ENCODE measurements around the gene SEC24B. TPM values are rescaled to one million over a fixed set of nuclear protein-coding genes. Genes with fewer than 3 reads are reported as not detected.

The SEC24B gene
- total RNA-seq, 1 donor from 2014 or later: 16.8 TPM

DNA sequence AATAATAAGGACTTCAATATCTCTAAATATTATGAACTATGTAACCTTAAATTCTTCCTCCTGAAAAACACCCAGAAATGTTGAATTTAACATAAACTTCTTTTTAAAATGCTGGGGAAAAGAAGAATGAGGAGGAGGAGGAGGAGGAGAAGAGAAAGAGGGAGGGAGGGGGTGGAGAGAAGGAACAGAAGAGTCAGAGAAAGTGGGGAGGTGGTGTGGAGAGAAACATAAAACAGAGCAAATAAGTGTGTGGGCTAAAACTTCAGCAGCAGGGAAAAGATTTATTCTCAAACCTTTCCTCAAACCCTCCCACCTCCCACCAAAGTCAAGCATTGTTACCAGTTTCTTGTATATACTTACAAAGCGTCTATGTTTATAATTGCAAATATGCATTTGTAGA is 34.7 kb upstream of the SEC24B start:
- no peak for DNase-seq (ENCODE audit: low read depth)
- TF ChIP-seq, protein P1, sequence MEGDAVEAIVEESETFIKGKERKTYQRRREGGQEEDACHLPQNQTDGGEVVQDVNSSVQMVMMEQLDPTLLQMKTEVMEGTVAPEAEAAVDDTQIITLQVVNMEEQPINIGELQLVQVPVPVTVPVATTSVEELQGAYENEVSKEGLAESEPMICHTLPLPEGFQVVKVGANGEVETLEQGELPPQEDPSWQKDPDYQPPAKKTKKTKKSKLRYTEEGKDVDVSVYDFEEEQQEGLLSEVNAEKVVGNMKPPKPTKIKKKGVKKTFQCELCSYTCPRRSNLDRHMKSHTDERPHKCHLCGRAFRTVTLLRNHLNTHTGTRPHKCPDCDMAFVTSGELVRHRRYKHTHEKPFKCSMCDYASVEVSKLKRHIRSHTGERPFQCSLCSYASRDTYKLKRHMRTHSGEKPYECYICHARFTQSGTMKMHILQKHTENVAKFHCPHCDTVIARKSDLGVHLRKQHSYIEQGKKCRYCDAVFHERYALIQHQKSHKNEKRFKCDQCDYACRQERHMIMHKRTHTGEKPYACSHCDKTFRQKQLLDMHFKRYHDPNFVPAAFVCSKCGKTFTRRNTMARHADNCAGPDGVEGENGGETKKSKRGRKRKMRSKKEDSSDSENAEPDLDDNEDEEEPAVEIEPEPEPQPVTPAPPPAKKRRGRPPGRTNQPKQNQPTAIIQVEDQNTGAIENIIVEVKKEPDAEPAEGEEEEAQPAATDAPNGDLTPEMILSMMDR (conservative IDR thresholded peaks at IDR 0.05; ENCODE audit: low read depth, low read length): no peak
- no peak overlapping the region for H3K4me3 ChIP-seq (ENCODE audit: low read depth, low read length)

DNA sequence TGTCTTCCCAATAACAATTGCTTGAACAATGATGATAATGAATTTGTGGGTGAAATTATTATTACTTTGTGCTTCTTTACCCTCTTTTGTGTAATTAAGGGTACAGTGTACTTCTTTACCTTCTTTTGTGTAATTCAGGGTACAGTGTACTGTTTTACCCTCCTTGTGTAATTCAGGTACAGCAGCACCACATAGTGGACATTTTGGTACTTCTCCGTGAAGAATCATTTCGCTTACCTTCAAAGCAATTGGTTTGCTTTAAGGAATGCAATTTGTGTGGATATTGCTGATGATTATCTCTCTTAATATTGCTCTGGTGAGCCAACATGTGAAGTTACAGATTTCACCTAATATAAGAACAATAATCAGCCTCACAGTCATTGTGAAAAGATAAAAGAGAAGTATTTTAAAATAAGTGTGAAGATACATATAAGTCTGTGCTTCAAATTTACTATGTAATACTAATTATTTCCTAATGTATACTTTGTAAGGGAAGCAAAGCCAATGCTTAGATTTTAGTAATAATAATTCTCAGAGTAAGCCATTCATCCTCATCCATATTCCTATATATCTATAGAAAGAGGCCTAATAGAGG is 27.2 kb upstream of the SEC24B start:
- peak; percentile 26 for DNase-seq (ENCODE audit: low read depth)
- H3K4me3 ChIP-seq (ENCODE audit: low read depth, low read length): no peak overlapping the region
- TF ChIP-seq, protein P1 (conservative IDR thresholded peaks at IDR 0.05; ENCODE audit: low read depth, low read length): peak; percentile 82

DNA sequence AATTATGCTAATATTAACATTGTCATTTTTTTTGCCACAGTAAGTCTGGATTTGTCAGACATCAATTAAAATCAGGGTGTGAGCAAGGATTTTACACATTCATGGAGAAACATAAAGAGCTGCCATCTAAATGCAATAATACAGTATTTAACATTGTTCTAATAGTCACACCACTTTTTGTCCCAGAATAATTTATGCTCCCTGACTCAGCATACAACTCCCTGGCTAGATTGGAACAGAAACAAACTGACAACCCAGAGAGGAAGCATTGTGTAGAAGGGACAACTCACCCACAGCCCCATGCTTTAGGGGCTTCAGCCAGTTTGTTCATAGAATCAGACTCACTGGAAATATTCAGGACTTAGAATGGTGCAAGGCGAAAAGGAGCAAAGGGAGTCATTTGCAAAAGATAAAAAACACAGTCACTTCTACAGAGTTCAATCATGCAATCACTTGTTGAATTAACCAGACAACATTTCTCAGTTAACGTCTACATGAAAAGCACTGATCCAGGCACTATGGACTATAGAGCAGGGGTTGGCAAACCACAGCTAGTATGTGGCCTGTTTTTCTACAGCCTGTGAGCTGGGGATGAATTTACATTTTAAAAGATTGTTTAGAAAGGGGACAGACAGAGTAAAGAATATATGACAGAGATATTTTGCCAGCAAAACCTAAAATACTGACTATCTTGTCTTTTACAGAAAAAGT is 26.4 kb upstream of the SEC24B start:
- TF ChIP-seq, protein P1 (conservative IDR thresholded peaks at IDR 0.05; ENCODE audit: low read depth, low read length): no peak
- H3K4me3 ChIP-seq (ENCODE audit: low read depth, low read length): no peak overlapping the region
- no peak for DNase-seq (ENCODE audit: low read depth)

DNA sequence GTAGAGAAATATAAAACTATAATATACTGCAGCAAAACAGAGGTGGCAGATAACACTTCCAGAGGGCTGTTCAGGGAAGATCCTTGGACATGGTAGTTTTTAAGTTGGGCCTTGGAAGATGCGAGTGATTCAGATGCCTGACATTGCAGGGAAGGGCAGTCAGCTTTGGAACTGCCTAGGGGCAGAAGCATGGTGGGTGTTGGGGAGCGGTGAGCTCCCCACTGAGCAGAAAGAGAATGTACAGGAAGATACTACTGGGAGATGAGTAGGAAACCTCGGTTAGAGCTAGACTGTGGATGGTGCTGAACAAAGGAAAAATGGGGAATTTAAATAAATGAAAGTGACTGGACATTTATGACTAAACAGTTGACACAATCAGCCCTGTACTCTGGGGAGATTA is 24.9 kb upstream of the SEC24B start:
- TF ChIP-seq, protein P1 (conservative IDR thresholded peaks at IDR 0.05; ENCODE audit: low read depth, low read length): no peak
- DNase-seq (ENCODE audit: low read depth): no peak
- no peak overlapping the region for H3K4me3 ChIP-seq (ENCODE audit: low read depth, low read length)

DNA sequence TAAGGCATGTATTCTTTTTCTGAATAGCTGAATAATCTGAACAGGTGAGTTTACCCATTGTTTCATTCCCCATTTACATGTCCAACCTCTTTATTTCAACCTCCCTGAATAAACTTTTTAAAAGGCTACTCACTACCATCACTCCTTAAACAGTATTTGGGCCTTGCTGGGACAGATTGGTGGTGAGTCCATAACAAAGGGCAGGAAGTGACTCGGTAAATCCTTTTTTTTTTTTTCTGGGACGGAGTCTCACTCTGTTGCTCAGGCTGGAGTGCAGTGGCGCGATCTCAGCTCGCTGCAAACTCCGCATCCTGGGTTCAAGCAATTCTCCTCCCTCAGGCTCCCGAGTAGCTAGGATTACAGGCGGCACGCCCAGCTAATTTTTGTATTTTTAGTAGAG is 23.4 kb upstream of the SEC24B start:
- H3K4me3 ChIP-seq (ENCODE audit: low read depth, low read length): no peak overlapping the region
- no peak for DNase-seq (ENCODE audit: low read depth)
- TF ChIP-seq, protein P1 (conservative IDR thresholded peaks at IDR 0.05; ENCODE audit: low read depth, low read length): no peak

DNA sequence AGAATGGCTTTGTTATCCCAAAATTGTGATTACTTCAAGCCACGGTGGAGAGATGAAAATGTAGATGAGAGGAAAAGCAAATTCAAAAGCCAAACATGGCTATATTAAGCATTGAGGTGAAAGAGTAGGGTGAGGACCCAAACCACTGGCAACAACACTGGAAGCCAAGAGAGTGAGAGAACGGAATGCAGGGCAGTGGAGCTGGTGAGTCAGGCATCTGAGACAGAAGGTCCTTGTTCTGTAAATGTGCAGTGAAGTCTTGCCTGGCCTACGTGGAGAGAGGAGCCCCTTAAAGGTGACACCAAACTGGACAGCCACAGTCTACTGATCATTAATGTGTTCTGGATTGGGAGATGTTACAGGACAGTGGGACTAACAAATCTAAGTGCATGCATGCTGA is 22.8 kb upstream of the SEC24B start:
- TF ChIP-seq, protein P1 (conservative IDR thresholded peaks at IDR 0.05; ENCODE audit: low read depth, low read length): no peak
- DNase-seq (ENCODE audit: low read depth): no peak
- H3K4me3 ChIP-seq (ENCODE audit: low read depth, low read length): no peak overlapping the region

DNA sequence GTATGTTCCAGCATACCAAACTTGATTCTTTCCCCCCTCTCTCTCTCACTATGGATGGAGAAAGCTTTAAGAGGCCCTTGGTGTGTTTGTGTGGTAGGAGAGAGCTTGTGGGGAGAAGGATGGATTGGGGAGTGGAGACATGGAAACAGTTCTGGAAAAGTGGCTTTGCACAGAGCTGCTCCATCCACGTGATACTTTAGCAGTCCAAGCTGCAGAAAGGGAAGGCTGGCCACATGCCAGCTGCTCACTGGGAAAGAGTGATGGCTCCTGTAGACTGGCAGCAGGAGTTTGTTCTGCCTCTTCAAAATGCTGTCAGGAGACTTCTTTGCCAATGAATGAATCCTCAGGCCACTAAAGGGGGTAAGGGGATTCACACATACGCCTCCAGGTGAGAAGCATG is 21.7 kb upstream of the SEC24B start:
- H3K4me3 ChIP-seq (ENCODE audit: low read depth, low read length): no peak overlapping the region
- DNase-seq (ENCODE audit: low read depth): no peak
- TF ChIP-seq, protein P1 (conservative IDR thresholded peaks at IDR 0.05; ENCODE audit: low read depth, low read length): no peak
